Activated naive CD4-positive, alpha-beta T cell treated with anti-CD3 and anti-CD28 coated beads for 36 hours (primary cell): ENCODE results near the gene COX8C. TPM values are rescaled to one million over a fixed set of nuclear protein-coding genes. Genes with fewer than 3 reads are reported as not detected.
"Not testable (repeated sequence)": the region's sequence is repeated elsewhere in the genome, so short reads cannot be mapped to it uniquely, and the experiment has no call there.

Source experiments
- CTCF ChIA-PET: fragments of 350-600 bp; sonication (Branson Sonifier 250); formaldehyde crosslinking; loops from one replicate; lab custom pipeline; 2021; ENCODE audit warnings: antibody characterized with exemption; lab: Charles Lee
- DNase-seq: peaks from one replicate; pipeline ENCODE4 v3.0.0-alpha.2; 2020
- H3K27ac Mint-ChIP-seq: one replicate; pipeline ENCODE4 v1.8.0; 2021; ENCODE audit warnings: mild to moderate bottlenecking, mixed read lengths
- H3K27me3 Mint-ChIP-seq: one replicate; pipeline ENCODE4 v1.8.0; 2021; ENCODE audit warnings: low read depth, mixed read lengths
- H3K36me3 Mint-ChIP-seq: one replicate; pipeline ENCODE4 v1.8.0; 2021; ENCODE audit warnings: low read depth, mixed read lengths
- H3K4me1 Mint-ChIP-seq: one replicate; pipeline ENCODE4 v1.8.0; 2021; ENCODE audit warnings: low read depth, mixed read lengths
- H3K4me3 Mint-ChIP-seq: one replicate; pipeline ENCODE4 v1.8.0; 2021; ENCODE audit warnings: mild to moderate bottlenecking, moderate library complexity, mixed read lengths
- H3K9me3 Mint-ChIP-seq: one replicate; pipeline ENCODE4 v1.8.0; 2021; ENCODE audit warnings: mixed read lengths
- intact Hi-C: fragments of 100-400 bp; cut with micrococcal nuclease; formaldehyde crosslinking; loops from one replicate; pipeline ENCODE4 v1.15.1; 2023
- total RNA-seq, 2 experiments: library from RNA; stranded (reverse); gene quantifications; one replicate each; pipeline ENCODE4 v1.2.3, GENCODE V29; 2021

COX8C gene
- total RNA-seq, 2 experiments from 2014 or later = 0.43 to 0.79 TPM

- Mint-ChIP-seq H3K27me3 (no peaks in the 10 kb centered on the region), H3K4me3 (no peak overlapping the region), H3K4me1 (no peaks in the 10 kb centered on the region), H3K27ac (no peak overlapping the region), H3K36me3 (peaks cover 1% of the 10 kb centered on the region), H3K9me3 (peaks cover 1% of the 10 kb centered on the region)
- CTCF ChIA-PET = no interaction called here
- intact Hi-C loops = no loop called here
- no peak for DNase-seq
Observed at GRCh38 chr14:93343266-93343665, 3.7 kb upstream of the COX8C start.

GRCh38 chr14:93343797-93344196, 3.2 kb upstream of the COX8C start:
- Mint-ChIP-seq H3K4me1 (no peaks in the 10 kb centered on the region), H3K27ac (no peak overlapping the region), H3K9me3 (peaks cover 1% of the 10 kb centered on the region), H3K4me3 (no peak overlapping the region), H3K27me3 (no peaks in the 10 kb centered on the region), H3K36me3 (peaks cover 1% of the 10 kb centered on the region)
- intact Hi-C loops = no loop called here
- CTCF ChIA-PET = no interaction called here
- no peak for DNase-seq

GRCh38 chr14:93347850-93348249, 868 bp downstream of the COX8C start:
- Mint-ChIP-seq H3K4me1 (no peaks in the 10 kb centered on the region), H3K27ac (no peak overlapping the region), H3K9me3 (peaks cover 1% of the 10 kb centered on the region), H3K27me3 (no peaks in the 10 kb centered on the region), H3K36me3 (no peaks in the 10 kb centered on the region), H3K4me3 (no peak overlapping the region)
- DNase-seq = no peak
- intact Hi-C loops = no loop called here
- CTCF ChIA-PET = interaction anchor here (0.6 kb wide), 2 partner anchors 57 to 59 kb away, joined by 4 read pairs; no protein-coding TSS in a partner anchor

GRCh38 chr14:93348292-93348691, 1.3 kb downstream of the COX8C start:
- no peaks in the 10 kb centered on the region for H3K4me1 Mint-ChIP-seq
- no peaks in the 10 kb centered on the region for H3K36me3 Mint-ChIP-seq
- CTCF ChIA-PET = interaction anchor here (0.6 kb wide), 2 partner anchors 56 to 60 kb away, joined by 4 read pairs; no protein-coding TSS in a partner anchor
- H3K9me3 Mint-ChIP-seq = peaks cover 1% of the 10 kb centered on the region
- intact Hi-C loops = no loop called here
- no peak overlapping the region for H3K4me3 Mint-ChIP-seq
- H3K27me3 Mint-ChIP-seq = no peaks in the 10 kb centered on the region
- no peak for DNase-seq
- no peak overlapping the region for H3K27ac Mint-ChIP-seq

- H3K4me1 Mint-ChIP-seq, H3K9me3 Mint-ChIP-seq, H3K27ac Mint-ChIP-seq, intact Hi-C loops, CTCF ChIA-PET, H3K36me3 Mint-ChIP-seq, H3K4me3 Mint-ChIP-seq, H3K27me3 Mint-ChIP-seq, DNase-seq: not testable (repeated sequence)
Observed at GRCh38 chr14:93354873-93355272, 7.9 kb downstream of the COX8C start.

- Mint-ChIP-seq H3K4me1 (no peaks in the 10 kb centered on the region), H3K4me3 (no peak overlapping the region), H3K27me3 (peaks cover 6% of the 10 kb centered on the region), H3K9me3 (no peaks in the 10 kb centered on the region), H3K36me3 (no peaks in the 10 kb centered on the region), H3K27ac (no peak overlapping the region)
- CTCF ChIA-PET = no interaction called here
- intact Hi-C loops = no loop called here
- no peak for DNase-seq
Observed at GRCh38 chr14:93368996-93369712, 22.2 kb downstream of the COX8C start.

- H3K4me3 Mint-ChIP-seq = no peak overlapping the region
- no peak for DNase-seq
- intact Hi-C loops = no loop called here
- H3K9me3 Mint-ChIP-seq = no peaks in the 10 kb centered on the region
- no peaks in the 10 kb centered on the region for H3K36me3 Mint-ChIP-seq
- H3K27ac Mint-ChIP-seq = no peak overlapping the region
- peaks cover 6% of the 10 kb centered on the region for H3K27me3 Mint-ChIP-seq
- no peaks in the 10 kb centered on the region for H3K4me1 Mint-ChIP-seq
- CTCF ChIA-PET = no interaction called here
Observed at GRCh38 chr14:93369713-93370266, 22.8 kb downstream of the COX8C start.

- H3K27ac Mint-ChIP-seq = no peak overlapping the region
- H3K27me3 Mint-ChIP-seq = peaks cover 7% of the 10 kb centered on the region
- CTCF ChIA-PET = no interaction called here
- no peak for DNase-seq
- H3K36me3 Mint-ChIP-seq = no peaks in the 10 kb centered on the region
- intact Hi-C loops = no loop called here
- H3K4me1 Mint-ChIP-seq = no peaks in the 10 kb centered on the region
- H3K4me3 Mint-ChIP-seq = no peak overlapping the region
- H3K9me3 Mint-ChIP-seq = no peaks in the 10 kb centered on the region
Observed at GRCh38 chr14:93375673-93376156, 28.7 kb downstream of the COX8C start.

- no peaks in the 10 kb centered on the region for H3K9me3 Mint-ChIP-seq
- peaks cover 18% of the 10 kb centered on the region for H3K27me3 Mint-ChIP-seq
- intact Hi-C loops = no loop called here
- H3K27ac Mint-ChIP-seq = no peak overlapping the region
- no peaks in the 10 kb centered on the region for H3K36me3 Mint-ChIP-seq
- no peaks in the 10 kb centered on the region for H3K4me1 Mint-ChIP-seq
- no peak overlapping the region for H3K4me3 Mint-ChIP-seq
- no peak for DNase-seq
- CTCF ChIA-PET = no interaction called here
Observed at GRCh38 chr14:93379831-93380230, 32.8 kb downstream of the COX8C start.

- CTCF ChIA-PET = no interaction called here
- Mint-ChIP-seq H3K36me3 (no peaks in the 10 kb centered on the region), H3K4me3 (no peak overlapping the region), H3K4me1 (no peaks in the 10 kb centered on the region), H3K9me3 (no peaks in the 10 kb centered on the region), H3K27me3 (peaks cover 18% of the 10 kb centered on the region), H3K27ac (no peak overlapping the region)
- DNase-seq = no peak
- intact Hi-C loops = no loop called here
Observed at GRCh38 chr14:93381644-93382043, 34.7 kb downstream of the COX8C start.

- H3K27me3 Mint-ChIP-seq = peaks cover 21% of the 10 kb centered on the region
- CTCF ChIA-PET, H3K9me3 Mint-ChIP-seq, intact Hi-C loops, H3K36me3 Mint-ChIP-seq, H3K4me3 Mint-ChIP-seq, H3K27ac Mint-ChIP-seq, H3K4me1 Mint-ChIP-seq, DNase-seq: not testable (repeated sequence)
Observed at GRCh38 chr14:93384256-93384655, 37.3 kb downstream of the COX8C start.

- H3K4me3 Mint-ChIP-seq = no peak overlapping the region
- peaks cover 11% of the 10 kb centered on the region for H3K9me3 Mint-ChIP-seq
- peaks cover 31% of the 10 kb centered on the region for H3K27me3 Mint-ChIP-seq
- peaks cover 2% of the 10 kb centered on the region for H3K36me3 Mint-ChIP-seq
- intact Hi-C loops = no loop called here
- DNase-seq = no peak
- CTCF ChIA-PET = no interaction called here
- no peak overlapping the region for H3K27ac Mint-ChIP-seq
- H3K4me1 Mint-ChIP-seq = no peaks in the 10 kb centered on the region
Observed at GRCh38 chr14:93395231-93395630, 48.2 kb downstream of the COX8C start.

GRCh38 chr14:93396456-93396855, 49.5 kb downstream of the COX8C start:
- DNase-seq = no peak
- H3K27me3 Mint-ChIP-seq = peaks cover 37% of the 10 kb centered on the region
- H3K4me1 Mint-ChIP-seq = no peaks in the 10 kb centered on the region
- H3K4me3 Mint-ChIP-seq = no peak overlapping the region
- H3K27ac Mint-ChIP-seq = no peak overlapping the region
- H3K9me3 Mint-ChIP-seq = peaks cover 11% of the 10 kb centered on the region
- peaks cover 2% of the 10 kb centered on the region for H3K36me3 Mint-ChIP-seq
- CTCF ChIA-PET = interaction anchor here (0.7 kb wide), 1 partner anchor 108 kb away, joined by 3 read pairs; no protein-coding TSS in a partner anchor
- intact Hi-C loops = no loop called here
